Neural cell (in vitro differentiated cells): ENCODE data around the gene CABS1. TPM values are rescaled to one million over a fixed set of nuclear protein-coding genes. Genes with fewer than 3 reads are reported as not detected.

ENCODE experiments used
- H2AFZ ChIP-seq: fragments of 200-600, 300-800 bp; sonication (generic), shearing (Covaris generic); 2 replicates; pipeline ENCODE4 v1.6.0; 2014; ENCODE audit warnings: low read depth, mild to moderate bottlenecking, antibody characterized with exemption, low read length, moderate library complexity
- H3F3A ChIP-seq: fragments of 200-600 bp; shearing (Covaris generic); 2 replicates; pipeline ENCODE4 v1.6.1; 2016; ENCODE audit warnings: mild to moderate bottlenecking, moderate library complexity, mixed read lengths, antibody characterized with exemption, low read length; ENCODE audit not compliant: insufficient read depth, poor library complexity, severe bottlenecking
- H3K27ac ChIP-seq: fragments of 200-600, 300-800 bp; sonication (generic), shearing (Covaris generic); 2 replicates; pipeline ENCODE4 v1.5.1; 2014; ENCODE audit warnings: mild to moderate bottlenecking, low read length, moderate library complexity
- H3K27me3 ChIP-seq: fragments of 300-800, 200-600 bp; sonication (generic), shearing (Covaris generic); 2 replicates; pipeline ENCODE4 v1.6.0; 2014; ENCODE audit warnings: mild to moderate bottlenecking, low read depth, low read length, moderate library complexity; ENCODE audit not compliant: insufficient read depth
- H3K36me3 ChIP-seq: fragments of 300-800, 200-600 bp; sonication (generic), shearing (Covaris generic); 2 replicates; pipeline ENCODE4 v1.5.1; 2014; ENCODE audit warnings: mild to moderate bottlenecking, antibody characterized with exemption, low read length, moderate library complexity; ENCODE audit not compliant: insufficient read depth
- H3K4me2 ChIP-seq: fragments of 300-800, 200-600 bp; sonication (generic), shearing (Covaris generic); 2 replicates; pipeline ENCODE4 v1.6.0; 2014; ENCODE audit warnings: mild to moderate bottlenecking, low read length
- H3K4me3 ChIP-seq: fragments of 300-800, 200-600 bp; sonication (generic), shearing (Covaris generic); 2 replicates; pipeline ENCODE4 v1.5.1; 2014; ENCODE audit warnings: mild to moderate bottlenecking, low read length, moderate library complexity
- H3K79me2 ChIP-seq: fragments of 200-600 bp; shearing (Covaris generic); replicated peaks from 2 replicates; pipeline ENCODE4 v1.6.0; 2014; ENCODE audit warnings: mild to moderate bottlenecking, low read length, moderate library complexity; ENCODE audit not compliant: insufficient read depth
- H3K9ac ChIP-seq: fragments of 300-800, 200-600 bp; sonication (generic), shearing (Covaris generic); 2 replicates; pipeline ENCODE4 v1.6.1; 2016; ENCODE audit warnings: mild to moderate bottlenecking, low read length, mixed read lengths
- H3K9me2 ChIP-seq: fragments of 200-600 bp; shearing (Covaris generic); 2 replicates; pipeline ENCODE4 v1.6.1; 2016; ENCODE audit warnings: mild to moderate bottlenecking, low read length, mixed read lengths; ENCODE audit not compliant: insufficient read depth
- H3K9me3 ChIP-seq: fragments of 200-600, 300-800 bp; sonication (generic), shearing (Covaris generic); 2 replicates; pipeline ENCODE4 v1.6.1; 2016; ENCODE audit warnings: mild to moderate bottlenecking, mixed run types, low read length, moderate library complexity, mixed read lengths
- H4K20me1 ChIP-seq: fragments of 200-600 bp; shearing (Covaris generic); 2 replicates; pipeline ENCODE4 v1.6.1; 2016; ENCODE audit warnings: mild to moderate bottlenecking, mixed run types; ENCODE audit not compliant: insufficient read depth
- EP300 ChIP-seq: fragments of 450-650 bp; conservative IDR thresholded peaks from 2 replicates; pipeline ENCODE4 v1.6.1; 2014; ENCODE audit warnings: antibody characterized with exemption, mild to moderate bottlenecking, moderate library complexity; ENCODE audit not compliant: poor library complexity, severe bottlenecking
- EZH2 ChIP-seq: fragments of 200-600, 300-800 bp; shearing (Covaris generic), sonication (generic); IDR thresholded peaks from 2 replicates; pipeline ENCODE4 v1.6.1; 2014; ENCODE audit warnings: antibody characterized with exemption, low read length, borderline replicate concordance, mild to moderate bottlenecking; ENCODE audit not compliant: insufficient read depth, poor library complexity, severe bottlenecking
- MXI1 ChIP-seq: fragments of 450-650 bp; conservative IDR thresholded peaks from 2 replicates; pipeline ENCODE4 v1.6.1; 2014; ENCODE audit warnings: antibody characterized with exemption, mild to moderate bottlenecking; ENCODE audit not compliant: poor library complexity, severe bottlenecking
- POLR2AphosphoS5 ChIP-seq: IDR thresholded peaks from 2 replicates; pipeline ENCODE4 v1.6.1; 2012
- RAD21 ChIP-seq: fragments of 450-650 bp; conservative IDR thresholded peaks from 2 replicates; pipeline ENCODE4 v1.6.1; 2014; ENCODE audit warnings: antibody characterized with exemption, mild to moderate bottlenecking, moderate library complexity
- SMC3 ChIP-seq: fragments of 450-650 bp; conservative IDR thresholded peaks from 2 replicates; pipeline ENCODE4 v1.6.1; 2014; ENCODE audit warnings: antibody characterized with exemption, mild to moderate bottlenecking, moderate library complexity; ENCODE audit not compliant: poor library complexity
- TAF1 ChIP-seq: IDR thresholded peaks from 2 replicates; pipeline ENCODE4 v1.6.1; 2012; ENCODE audit warnings: low read depth
- polyA plus RNA-seq: library from polyadenylated mRNA; depleted of rRNA; stranded (reverse); fragments of >200 nt; gene quantifications from 2 replicates; pipeline ENCODE4 v1.2.3, GENCODE V29; 2014
- TF ChIP-seq, protein P1 (sequence below): fragments of 450-650 bp; IDR thresholded peaks from 2 replicates; pipeline ENCODE4 v1.5.1; 2014; ENCODE audit warnings: antibody characterized with exemption, mild to moderate bottlenecking, moderate library complexity; ENCODE audit not compliant: poor library complexity, severe bottlenecking
- TF ChIP-seq, protein P2 (sequence below): IDR thresholded peaks from 2 replicates; pipeline ENCODE4 v1.6.1; 2012; ENCODE audit warnings: borderline replicate concordance

CABS1 gene
- polyA plus RNA-seq, 1 donor from 2014 or later = not detected

DNA sequence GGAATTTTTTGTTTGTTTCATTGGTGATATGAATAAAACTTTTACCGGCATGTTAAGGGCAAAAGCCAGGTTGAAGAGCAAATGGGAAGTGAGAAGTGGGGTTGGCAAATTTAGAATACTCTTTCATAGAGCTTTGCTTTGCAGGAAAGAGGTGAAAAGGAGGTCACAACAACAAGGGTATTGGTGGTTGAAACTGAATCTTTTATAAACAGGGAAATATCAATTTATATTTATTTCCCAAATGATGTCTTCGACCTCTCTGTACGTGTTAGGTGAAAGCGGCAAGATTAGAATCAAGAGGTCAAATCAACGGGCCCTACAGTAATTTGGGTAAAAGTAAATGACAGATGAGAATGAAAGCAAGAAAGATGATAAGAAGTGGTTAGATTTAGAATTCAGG is 29.2 kb downstream of the CABS1 start:
- H3K9ac ChIP-seq = no peak overlapping the region
- no peak overlapping the region for H3K27ac ChIP-seq
- H3K4me2 ChIP-seq = no peak overlapping the region
- no peaks in the 10 kb centered on the region for H3F3A ChIP-seq
- no peak overlapping the region for H3K4me3 ChIP-seq
- H3K36me3 ChIP-seq = no peaks in the 10 kb centered on the region
- no peaks in the 10 kb centered on the region for H3K9me3 ChIP-seq
- no peaks in the 10 kb centered on the region for H4K20me1 ChIP-seq
- H3K27me3 ChIP-seq = no peaks in the 10 kb centered on the region
- no peak overlapping the region for H2AFZ ChIP-seq
- H3K79me2 ChIP-seq = no peaks in the 10 kb centered on the region
- H3K9me2 ChIP-seq = no peaks in the 10 kb centered on the region
- no peak for TF ChIP-seq POLR2AphosphoS5
- no peak for TF ChIP-seq RAD21
- TF ChIP-seq EP300 = no peak
- TF ChIP-seq, protein P1, sequence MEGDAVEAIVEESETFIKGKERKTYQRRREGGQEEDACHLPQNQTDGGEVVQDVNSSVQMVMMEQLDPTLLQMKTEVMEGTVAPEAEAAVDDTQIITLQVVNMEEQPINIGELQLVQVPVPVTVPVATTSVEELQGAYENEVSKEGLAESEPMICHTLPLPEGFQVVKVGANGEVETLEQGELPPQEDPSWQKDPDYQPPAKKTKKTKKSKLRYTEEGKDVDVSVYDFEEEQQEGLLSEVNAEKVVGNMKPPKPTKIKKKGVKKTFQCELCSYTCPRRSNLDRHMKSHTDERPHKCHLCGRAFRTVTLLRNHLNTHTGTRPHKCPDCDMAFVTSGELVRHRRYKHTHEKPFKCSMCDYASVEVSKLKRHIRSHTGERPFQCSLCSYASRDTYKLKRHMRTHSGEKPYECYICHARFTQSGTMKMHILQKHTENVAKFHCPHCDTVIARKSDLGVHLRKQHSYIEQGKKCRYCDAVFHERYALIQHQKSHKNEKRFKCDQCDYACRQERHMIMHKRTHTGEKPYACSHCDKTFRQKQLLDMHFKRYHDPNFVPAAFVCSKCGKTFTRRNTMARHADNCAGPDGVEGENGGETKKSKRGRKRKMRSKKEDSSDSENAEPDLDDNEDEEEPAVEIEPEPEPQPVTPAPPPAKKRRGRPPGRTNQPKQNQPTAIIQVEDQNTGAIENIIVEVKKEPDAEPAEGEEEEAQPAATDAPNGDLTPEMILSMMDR = no peak
- TF ChIP-seq EZH2 = no peak
- no peak for TF ChIP-seq SMC3
- no peak for TF ChIP-seq TAF1
- no peak for TF ChIP-seq MXI1
- TF ChIP-seq, protein P2, sequence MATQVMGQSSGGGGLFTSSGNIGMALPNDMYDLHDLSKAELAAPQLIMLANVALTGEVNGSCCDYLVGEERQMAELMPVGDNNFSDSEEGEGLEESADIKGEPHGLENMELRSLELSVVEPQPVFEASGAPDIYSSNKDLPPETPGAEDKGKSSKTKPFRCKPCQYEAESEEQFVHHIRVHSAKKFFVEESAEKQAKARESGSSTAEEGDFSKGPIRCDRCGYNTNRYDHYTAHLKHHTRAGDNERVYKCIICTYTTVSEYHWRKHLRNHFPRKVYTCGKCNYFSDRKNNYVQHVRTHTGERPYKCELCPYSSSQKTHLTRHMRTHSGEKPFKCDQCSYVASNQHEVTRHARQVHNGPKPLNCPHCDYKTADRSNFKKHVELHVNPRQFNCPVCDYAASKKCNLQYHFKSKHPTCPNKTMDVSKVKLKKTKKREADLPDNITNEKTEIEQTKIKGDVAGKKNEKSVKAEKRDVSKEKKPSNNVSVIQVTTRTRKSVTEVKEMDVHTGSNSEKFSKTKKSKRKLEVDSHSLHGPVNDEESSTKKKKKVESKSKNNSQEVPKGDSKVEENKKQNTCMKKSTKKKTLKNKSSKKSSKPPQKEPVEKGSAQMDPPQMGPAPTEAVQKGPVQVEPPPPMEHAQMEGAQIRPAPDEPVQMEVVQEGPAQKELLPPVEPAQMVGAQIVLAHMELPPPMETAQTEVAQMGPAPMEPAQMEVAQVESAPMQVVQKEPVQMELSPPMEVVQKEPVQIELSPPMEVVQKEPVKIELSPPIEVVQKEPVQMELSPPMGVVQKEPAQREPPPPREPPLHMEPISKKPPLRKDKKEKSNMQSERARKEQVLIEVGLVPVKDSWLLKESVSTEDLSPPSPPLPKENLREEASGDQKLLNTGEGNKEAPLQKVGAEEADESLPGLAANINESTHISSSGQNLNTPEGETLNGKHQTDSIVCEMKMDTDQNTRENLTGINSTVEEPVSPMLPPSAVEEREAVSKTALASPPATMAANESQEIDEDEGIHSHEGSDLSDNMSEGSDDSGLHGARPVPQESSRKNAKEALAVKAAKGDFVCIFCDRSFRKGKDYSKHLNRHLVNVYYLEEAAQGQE = no peak

DNA sequence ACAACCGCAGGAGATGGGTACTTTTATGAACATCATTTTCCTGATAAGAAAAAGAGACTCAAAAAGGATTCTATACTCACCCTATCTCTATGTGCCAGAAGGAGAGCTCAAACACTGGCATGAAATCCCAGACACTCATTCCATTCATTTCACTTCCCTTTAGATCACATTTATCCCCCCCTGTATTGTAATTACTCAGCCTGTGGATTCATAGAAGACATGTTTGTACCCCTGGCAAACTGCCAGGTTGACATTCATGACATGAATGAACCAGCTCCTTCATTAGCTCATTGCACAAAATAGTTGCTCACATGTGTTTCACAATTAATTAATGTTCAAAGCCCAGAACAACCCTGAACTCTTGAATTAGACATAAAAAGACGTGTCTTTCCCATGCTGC is 30.7 kb downstream of the CABS1 start:
- Histone ChIP-seq H3K4me2 (no peak overlapping the region), H3K9me3 (no peaks in the 10 kb centered on the region), H3K36me3 (no peaks in the 10 kb centered on the region), H3K27ac (no peak overlapping the region), H4K20me1 (no peaks in the 10 kb centered on the region), H3F3A (no peaks in the 10 kb centered on the region), H3K4me3 (no peak overlapping the region), H3K79me2 (no peaks in the 10 kb centered on the region), H3K9me2 (no peaks in the 10 kb centered on the region), H3K9ac (no peak overlapping the region), H3K27me3 (no peaks in the 10 kb centered on the region), H2AFZ (no peak overlapping the region)
- TF ChIP-seq EZH2 = no peak
- no peak for TF ChIP-seq TAF1
- TF ChIP-seq, protein P2 = no peak
- no peak for TF ChIP-seq RAD21
- TF ChIP-seq, protein P1 = no peak
- TF ChIP-seq SMC3 = no peak
- no peak for TF ChIP-seq MXI1
- TF ChIP-seq EP300 = no peak
- no peak for TF ChIP-seq POLR2AphosphoS5
